HEK293 (cell line): ENCODE data around the gene PPM1F.

Experiments used
- CTCF ChIA-PET: fragments of 350-600 bp; formaldehyde crosslinking; extraction: SDS; loops from one replicate; lab custom pipeline; 2021; ENCODE audit warnings: antibody characterized with exemption; lab: Yijun Ruan, JAX
- POLR2A ChIA-PET: fragments of 300-600 bp; formaldehyde crosslinking; extraction: SDS; loops from one replicate; lab custom pipeline; 2020; ENCODE audit warnings: antibody characterized with exemption, inconsistent platforms; lab: Yijun Ruan, JAX
- H3K27ac ChIP-seq: fragments of 200-500 bp; sonication (Bioruptor generic); 2 replicates; pipeline ENCODE4 v1.5.1; 2014; ENCODE audit warnings: low read depth, low read length, control low read depth, inconsistent platforms; ENCODE audit errors: extremely low read depth
- H3K36me3 ChIP-seq, 2 experiments: fragments of 200-500 bp in 1 of 2; sonication (Bioruptor generic) in 1 of 2; 1 replicate in 1 of 2; 2 replicates in 1 of 2; pipeline ENCODE4 v1.5.1; 2014 to 2017; ENCODE audit warnings: inconsistent platforms in 2 of 2, low read length in 2 of 2; ENCODE audit not compliant: control insufficient read depth in 2 of 2, insufficient read depth in 1 of 2
- H3K4me1 ChIP-seq: fragments of 200-500 bp; sonication (Bioruptor generic); 2 replicates; pipeline ENCODE4 v1.5.1; 2014; ENCODE audit warnings: mild to moderate bottlenecking, low read length, inconsistent platforms; ENCODE audit not compliant: control insufficient read depth, insufficient read depth
- H3K4me3 ChIP-seq: 2 replicates; pipeline ENCODE4 v1.5.1; 2011; ENCODE audit warnings: low read depth, mild to moderate bottlenecking, control low read depth, low read length, moderate library complexity
- H3K9me3 ChIP-seq: fragments of 200-500 bp; sonication (Bioruptor generic); 2 replicates; pipeline ENCODE4 v1.5.1; 2014; ENCODE audit warnings: low read depth, low read length, inconsistent platforms; ENCODE audit not compliant: control insufficient read depth, insufficient read depth
- BCL11B ChIP-seq: fragments of 450-650 bp; formaldehyde crosslinking; IDR thresholded peaks from 2 replicates; pipeline ENCODE4 v1.5.1; 2016; ENCODE audit warnings: low read depth, missing biosample characterization, missing genetic modification characterization
- HIC1 ChIP-seq: fragments of 450-650 bp; formaldehyde crosslinking; IDR thresholded peaks from 2 replicates; pipeline ENCODE4 v1.5.1; 2016; ENCODE audit warnings: missing biosample characterization, missing genetic modification characterization
- KLF1 ChIP-seq: fragments of 450-650 bp; formaldehyde crosslinking; IDR thresholded peaks from 2 replicates; pipeline ENCODE4 v1.5.1; 2016; ENCODE audit warnings: missing biosample characterization, missing genetic modification characterization
- KLF16 ChIP-seq: fragments of 450-650 bp; formaldehyde crosslinking; IDR thresholded peaks from 2 replicates; pipeline ENCODE4 v1.5.1; 2017; ENCODE audit warnings: missing biosample characterization, missing genetic modification characterization
- PRDM4 ChIP-seq: fragments of 450-650 bp; formaldehyde crosslinking; IDR thresholded peaks from 2 replicates; pipeline ENCODE4 v1.5.1; 2017; ENCODE audit warnings: missing biosample characterization, missing genetic modification characterization
- REST ChIP-seq: fragments of 450-650 bp; formaldehyde crosslinking; IDR thresholded peaks from 2 replicates; pipeline ENCODE4 v1.5.1; 2016; ENCODE audit warnings: missing biosample characterization, missing genetic modification characterization
- SP2 ChIP-seq: fragments of 450-650 bp; formaldehyde crosslinking; IDR thresholded peaks from 2 replicates; pipeline ENCODE4 v1.5.1; 2016; ENCODE audit warnings: missing biosample characterization, missing genetic modification characterization
- ZBTB1 ChIP-seq: fragments of 450-650 bp; formaldehyde crosslinking; IDR thresholded peaks from 2 replicates; pipeline ENCODE4 v1.5.1; 2016; ENCODE audit warnings: missing biosample characterization, missing genetic modification characterization
- ZBTB11 ChIP-seq: fragments of 450-650 bp; formaldehyde crosslinking; conservative IDR thresholded peaks from 2 replicates; pipeline ENCODE4 v1.5.1; 2016; ENCODE audit warnings: low read depth, missing biosample characterization, missing genetic modification characterization
- ZNF248 ChIP-seq: fragments of 450-650 bp; formaldehyde crosslinking; IDR thresholded peaks from 2 replicates; pipeline ENCODE4 v1.5.1; 2017; ENCODE audit warnings: missing biosample characterization, missing genetic modification characterization
- ZNF391 ChIP-seq: fragments of 450-650 bp; formaldehyde crosslinking; IDR thresholded peaks from 2 replicates; pipeline ENCODE4 v1.5.1; 2016; ENCODE audit warnings: low read depth, missing biosample characterization, missing genetic modification characterization, borderline replicate concordance
- ZNF394 ChIP-seq: fragments of 450-650 bp; formaldehyde crosslinking; IDR thresholded peaks from 2 replicates; pipeline ENCODE4 v1.5.1; 2016; ENCODE audit warnings: missing biosample characterization, missing genetic modification characterization, mild to moderate bottlenecking, moderate library complexity, borderline replicate concordance
- ZNF433 ChIP-seq: fragments of 450-650 bp; formaldehyde crosslinking; IDR thresholded peaks from 2 replicates; pipeline ENCODE4 v1.5.1; 2016; ENCODE audit warnings: missing biosample characterization, missing genetic modification characterization, low read depth
- ZNF449 ChIP-seq: fragments of 450-650 bp; formaldehyde crosslinking; IDR thresholded peaks from 2 replicates; pipeline ENCODE4 v1.5.1; 2017; ENCODE audit warnings: missing biosample characterization, mild to moderate bottlenecking, missing genetic modification characterization, moderate library complexity
- ZNF580 ChIP-seq: fragments of 450-650 bp; formaldehyde crosslinking; IDR thresholded peaks from 2 replicates; pipeline ENCODE4 v1.5.1; 2016; ENCODE audit warnings: missing biosample characterization, missing genetic modification characterization
- ZNF629 ChIP-seq: fragments of 450-650 bp; formaldehyde crosslinking; IDR thresholded peaks from 2 replicates; pipeline ENCODE4 v1.5.1; 2017; ENCODE audit warnings: missing biosample characterization, missing genetic modification characterization
- ZSCAN16 ChIP-seq: fragments of 450-650 bp; formaldehyde crosslinking; IDR thresholded peaks from 2 replicates; pipeline ENCODE4 v1.5.1; 2016; ENCODE audit warnings: missing biosample characterization, missing genetic modification characterization

The PPM1F gene

GRCh38 chr22:21937041-21937820, 15.4 kb downstream of the PPM1F start:
- no peak for TF ChIP-seq ZBTB1 (tag by site-specific recombination)
- TF ChIP-seq HIC1 (tag by site-specific recombination), result no peak
- TF ChIP-seq KLF16 (tag by site-specific recombination), result no peak
- no peak for TF ChIP-seq PRDM4 (tag by site-specific recombination)
- no peak for TF ChIP-seq ZNF629 (tag by site-specific recombination)
- no peak for TF ChIP-seq ZNF391 (tag by site-specific recombination)
- no peak for TF ChIP-seq SP2
- TF ChIP-seq, all 188 proteins: peak for 0

GRCh38 chr22:21936151-21936775, 16.4 kb downstream of the PPM1F start:
- Histone ChIP-seq H3K27ac (no peak overlapping the region), H3K36me3 (peaks cover 0 to 73% of the 10 kb centered on the region in 2 experiments; a peak in 2 of 3 replicates), H3K4me1 (no peaks in the 10 kb centered on the region), H3K9me3 (no peaks in the 10 kb centered on the region), H3K4me3 (no peak overlapping the region)
- POLR2A ChIA-PET, result no interaction called here
- CTCF ChIA-PET, result interaction anchor here (0.5 to 8.0 kb wide), 17 partner anchors 14 to 656 kb away, joined by 3 to 120 read pairs (median 4); partner anchors contain the start of gene PPM1F
- TF ChIP-seq ZNF580 (no peak), ZNF394 (tag by site-specific recombination) (no peak), SP2 (no peak), REST (no peak), ZNF248 (tag by site-specific recombination) (no peak), ZNF449 (tag by site-specific recombination) (no peak), BCL11B (tag by site-specific recombination) (no peak), ZBTB11 (tag by site-specific recombination) (no peak), ZSCAN16 (no peak), KLF1 (tag by site-specific recombination) (no peak), ZNF433 (no peak)

More at GRCh38 chr22:21937041-21937820, 15.4 kb downstream of the PPM1F start:
- POLR2A ChIA-PET, result interaction anchor here (1.2 to 1.6 kb wide), 3 partner anchors 15 to 203 kb away, joined by 3 to 6 read pairs (median 3); partner anchors contain the start of genes MAPK1 and PPM1F
- Histone ChIP-seq H3K27ac (no peak overlapping the region), H3K4me1 (no peaks in the 10 kb centered on the region), H3K4me3 (no peak overlapping the region), H3K9me3 (no peaks in the 10 kb centered on the region), H3K36me3 (peaks cover 0 to 79% of the 10 kb centered on the region in 2 experiments; a peak in 2 of 3 replicates)
- CTCF ChIA-PET, result interaction anchor here (0.6 to 8.0 kb wide), 37 partner anchors 12 to 290 kb away, joined by 3 to 120 read pairs (median 5); partner anchors contain the start of gene PPM1F
